NCI-H510A (cell line): ENCODE measurements around the gene NDUFB10.
"Not testable (repeated sequence)": the region's sequence is repeated elsewhere in the genome, so short reads cannot be mapped to it uniquely, and the experiment has no call there.

Experiments used
- DNase-seq: peaks from one replicate; lab custom pipeline; 2025; lab: John Stamatoyannopoulos, UW

NDUFB10 gene

DNA sequence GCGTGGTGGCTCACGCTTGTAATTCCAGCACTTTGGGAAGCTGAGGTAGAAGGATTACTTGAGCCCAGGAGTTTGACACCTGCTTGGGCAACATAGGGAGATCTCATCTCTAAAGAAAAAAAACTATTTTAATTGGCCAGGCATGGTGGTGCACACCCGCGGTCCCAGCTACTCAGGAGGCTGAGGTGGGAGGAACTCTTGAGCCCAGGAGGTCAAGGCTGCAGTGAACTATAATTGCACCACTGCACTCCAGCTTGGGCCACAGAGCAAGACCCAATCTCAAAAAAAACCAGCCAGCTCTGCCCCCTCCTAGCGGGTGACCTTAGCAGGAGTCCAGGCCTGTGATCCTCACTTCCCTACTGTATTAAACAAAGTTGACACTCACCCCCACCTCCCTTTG lies 35.2 kb upstream of the NDUFB10 start:
- DNase-seq = no peak

DNA sequence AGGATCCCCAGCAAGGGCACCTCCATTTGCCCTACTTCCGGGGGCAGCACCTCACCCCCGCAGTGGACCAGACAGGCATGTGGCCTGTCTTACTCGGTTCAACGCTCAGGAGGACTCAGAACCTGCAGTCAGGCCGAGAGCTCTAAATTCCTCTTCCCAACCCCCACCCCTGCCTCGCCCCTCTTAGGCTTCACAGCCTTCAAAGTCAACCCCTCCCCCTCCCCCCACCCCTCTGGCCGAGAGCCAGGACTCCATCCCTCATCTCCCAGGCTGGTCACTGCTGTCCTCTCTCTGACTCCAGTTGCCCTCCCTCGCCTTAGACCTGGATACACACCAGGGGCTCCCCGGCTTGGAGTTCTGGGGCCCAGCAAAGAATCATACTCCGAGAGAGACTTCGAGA lies 33.1 kb upstream of the NDUFB10 start:
- no peak for DNase-seq

DNA sequence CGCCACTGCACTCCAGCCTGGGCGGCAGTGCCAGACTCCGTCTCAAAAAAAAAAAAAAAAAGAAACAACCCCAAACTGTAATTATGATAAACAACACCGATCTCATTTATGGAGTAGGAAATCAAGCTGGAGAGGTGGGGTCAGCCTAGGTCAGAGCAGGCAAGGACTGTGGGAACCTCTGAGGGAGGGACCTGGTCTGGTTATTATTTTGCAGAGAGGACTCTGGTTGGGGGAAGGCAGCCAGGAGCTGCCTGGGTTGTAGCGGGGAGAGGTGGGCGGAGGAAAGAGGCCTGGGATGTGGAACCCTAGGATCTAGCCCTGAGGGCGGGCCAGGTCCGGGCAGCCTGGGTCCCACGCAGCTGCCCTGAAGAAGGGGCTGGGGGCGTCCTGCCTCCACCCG lies 30.2 kb upstream of the NDUFB10 start:
- no peak for DNase-seq

DNA sequence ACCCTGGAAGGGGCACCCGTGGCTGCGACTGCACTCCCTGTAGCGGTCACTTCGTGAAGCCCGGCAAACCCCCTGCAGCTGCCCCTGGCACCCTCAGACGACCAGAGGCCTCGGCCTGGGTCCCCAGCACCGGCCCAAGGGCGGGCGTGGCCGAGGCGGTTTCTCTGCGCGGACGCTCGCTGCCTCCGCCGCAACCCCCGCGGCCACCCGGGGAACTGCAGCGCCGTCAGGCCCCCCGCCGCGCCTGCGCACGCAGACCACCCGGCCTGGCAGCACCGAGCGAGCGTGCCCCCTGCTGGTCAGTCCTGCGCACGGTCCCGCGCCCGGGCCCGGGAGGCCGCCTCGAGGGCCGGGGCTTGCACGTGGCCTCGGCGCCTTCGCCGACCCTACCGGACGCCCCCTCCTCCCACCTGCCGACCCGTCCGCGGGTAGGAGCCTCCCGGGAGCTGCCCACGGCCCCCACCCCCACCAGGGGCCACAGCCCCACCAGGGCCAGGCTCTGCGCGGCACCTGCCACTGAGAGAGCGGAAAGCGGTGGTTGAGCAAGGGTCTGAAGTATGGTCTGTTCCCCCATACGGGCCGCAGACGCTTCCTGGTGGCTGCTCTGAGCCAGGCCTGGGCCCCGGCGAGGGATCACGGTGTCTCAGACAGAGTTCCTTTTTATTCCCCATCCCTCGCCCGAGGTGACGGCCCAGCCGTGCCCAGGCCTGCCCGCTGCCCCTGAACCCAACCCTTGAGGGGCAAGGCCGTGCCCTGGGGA lies 29.6 kb upstream of the NDUFB10 start:
- DNase-seq = peak; percentile 58

DNA sequence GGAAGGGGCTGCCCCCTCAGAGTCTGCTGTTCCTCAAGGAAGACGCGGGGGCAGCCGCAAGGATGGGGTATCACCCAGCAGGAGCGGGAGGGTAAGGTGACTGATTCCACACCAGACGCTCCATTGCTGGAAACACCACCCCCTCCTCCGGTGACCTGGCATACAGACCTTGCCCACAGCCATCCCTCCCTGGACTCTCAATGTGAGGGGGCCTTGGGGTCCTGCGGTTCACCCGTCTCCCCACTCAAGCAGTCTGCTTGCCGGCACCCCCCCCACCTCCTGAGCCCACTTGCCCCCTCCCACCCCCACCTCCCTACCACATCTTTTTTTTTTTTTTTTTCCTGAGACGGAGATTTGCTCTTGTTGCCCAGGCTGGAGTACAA lies 29.0 kb upstream of the NDUFB10 start:
- DNase-seq = no peak

DNA sequence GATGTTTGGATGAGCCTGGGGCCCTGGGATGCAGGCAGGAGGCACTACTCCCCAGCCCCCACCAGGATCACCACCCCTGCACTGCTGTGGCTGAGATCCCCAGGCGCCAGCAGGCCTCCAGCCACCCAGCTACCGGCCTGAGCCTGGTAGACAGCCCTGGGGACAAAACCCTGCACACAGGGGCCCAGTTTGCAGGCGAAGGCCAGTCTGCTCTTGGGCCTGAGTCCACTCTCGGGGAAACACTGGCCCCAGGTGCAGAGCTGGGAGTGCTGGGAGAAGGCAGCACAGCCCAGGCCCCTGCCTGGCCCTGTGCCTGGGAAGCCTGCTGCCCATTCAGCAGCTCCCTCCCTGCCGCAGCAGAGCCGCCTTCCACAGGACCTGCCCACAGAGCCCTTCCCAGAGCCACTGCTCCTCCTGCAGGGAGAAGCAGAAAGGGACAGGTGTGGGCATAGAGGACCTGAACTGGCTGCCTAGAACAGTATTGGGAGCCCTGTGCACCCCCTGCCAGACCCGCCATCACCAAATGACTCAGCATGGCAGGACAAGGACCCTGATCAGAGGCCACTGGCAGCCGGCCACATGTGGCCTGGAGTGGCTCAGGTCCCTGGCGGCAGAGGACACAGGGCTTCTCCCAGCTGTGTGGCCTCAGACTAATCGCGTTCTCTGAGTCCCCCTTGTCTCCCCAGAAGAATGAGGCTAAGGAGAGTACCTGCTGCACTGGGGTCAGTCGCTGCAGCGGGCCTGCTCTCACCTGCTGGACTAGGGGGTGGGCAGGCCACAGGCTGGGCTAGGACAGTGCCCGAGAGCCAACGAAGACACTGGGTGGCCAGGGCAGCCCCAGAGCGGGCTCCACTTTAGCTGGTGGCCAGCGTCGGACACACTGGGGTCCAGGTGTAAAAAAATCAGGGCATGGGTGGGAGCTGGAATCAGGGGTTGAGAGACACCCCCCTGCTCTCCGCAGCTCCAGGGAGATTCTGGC lies 27.0 kb upstream of the NDUFB10 start:
- DNase-seq = no peak

DNA sequence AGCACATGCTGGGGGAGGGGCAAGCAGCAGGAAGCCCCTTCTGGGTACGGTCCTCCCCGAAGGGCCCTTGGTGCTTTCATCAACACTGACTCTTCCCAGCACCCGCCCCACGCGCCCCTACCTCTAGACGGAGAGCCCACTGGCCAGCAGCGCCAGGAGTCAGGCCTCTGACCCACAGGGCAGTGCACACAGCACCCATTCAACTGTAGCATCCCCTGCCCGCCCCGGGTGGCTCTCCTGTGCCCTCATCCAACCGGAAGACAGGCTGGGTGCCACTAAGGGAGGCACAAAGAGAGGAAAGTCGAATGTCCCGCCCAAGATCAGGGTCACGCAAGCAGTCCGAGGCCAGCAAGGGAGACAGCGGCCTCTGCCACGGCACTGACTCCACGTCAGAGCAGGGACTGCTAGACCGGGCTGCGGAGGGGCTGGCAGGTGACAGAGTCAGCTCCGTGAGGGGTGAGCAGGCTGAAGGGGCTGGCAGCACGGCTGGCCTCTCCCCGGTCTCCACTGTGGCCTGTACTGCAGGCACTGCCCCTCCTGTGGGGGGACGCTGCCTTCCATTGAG lies 26.2 kb upstream of the NDUFB10 start:
- no peak for DNase-seq

DNA sequence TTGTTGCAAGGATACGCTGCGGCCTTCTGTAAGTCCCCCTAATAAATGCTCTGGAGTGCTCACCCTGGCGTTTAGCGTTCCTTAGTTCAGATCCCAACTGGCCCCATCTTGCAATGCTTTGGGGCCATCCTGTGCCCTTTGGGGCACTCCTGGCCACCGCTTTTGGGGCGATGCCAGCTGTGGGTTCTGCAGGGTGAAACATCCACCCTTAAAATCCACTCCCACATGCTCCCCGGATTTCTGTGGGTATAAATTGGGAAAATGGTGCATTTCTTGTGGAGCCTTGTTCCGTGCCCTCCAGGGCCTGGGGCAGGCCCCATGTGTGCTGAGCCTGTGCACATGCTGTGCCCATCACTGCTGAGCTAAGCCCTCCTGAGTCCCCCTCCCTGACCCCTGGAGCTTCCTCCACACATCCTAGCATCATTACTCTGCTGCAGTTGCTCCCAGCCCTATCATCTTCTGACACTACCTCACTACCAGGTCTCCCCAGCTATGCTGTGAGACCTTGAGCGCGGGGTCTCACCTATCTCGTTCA lies 22.3 kb upstream of the NDUFB10 start:
- no peak for DNase-seq

DNA sequence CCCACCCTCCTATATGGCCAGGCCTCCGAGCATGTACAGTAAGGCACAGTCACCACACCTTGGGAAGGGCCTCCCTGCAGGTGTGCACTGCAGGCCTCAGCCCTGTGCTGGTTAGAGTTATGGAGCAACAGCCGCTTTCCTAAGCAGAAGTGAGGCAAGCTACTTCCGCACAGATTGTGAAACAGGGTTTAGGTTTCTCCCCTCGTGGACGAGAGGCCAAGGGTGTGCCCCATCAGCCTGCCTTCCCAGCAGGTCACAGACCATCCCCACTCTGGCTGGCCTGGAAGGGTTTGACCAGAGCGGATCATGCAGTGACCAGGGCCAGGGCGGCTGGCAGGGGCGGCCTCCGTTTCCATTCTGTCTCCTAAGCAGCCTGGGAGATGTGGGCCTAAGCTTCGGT lies 21.0 kb upstream of the NDUFB10 start:
- no peak for DNase-seq

DNA sequence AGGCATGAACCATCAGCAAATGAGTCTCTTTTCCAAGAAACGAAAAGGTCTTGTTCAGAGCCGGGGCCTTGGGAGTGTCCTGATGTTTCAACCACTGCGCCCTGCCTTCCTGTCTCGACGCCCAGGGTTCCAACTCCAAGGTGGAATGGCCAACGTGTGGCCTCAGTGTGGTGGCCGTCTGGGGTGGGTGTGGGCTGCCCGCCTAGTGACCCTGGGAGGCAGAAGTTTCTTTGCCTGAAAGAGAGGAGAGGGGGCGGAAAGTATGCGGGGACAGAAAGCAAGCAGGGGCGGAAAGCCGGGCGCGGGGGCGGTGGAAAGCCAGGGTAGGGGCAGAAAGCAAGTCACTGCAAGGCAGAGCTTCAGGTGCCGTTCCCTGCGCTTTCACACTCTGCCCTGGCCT lies 20.4 kb upstream of the NDUFB10 start:
- DNase-seq = no peak

DNA sequence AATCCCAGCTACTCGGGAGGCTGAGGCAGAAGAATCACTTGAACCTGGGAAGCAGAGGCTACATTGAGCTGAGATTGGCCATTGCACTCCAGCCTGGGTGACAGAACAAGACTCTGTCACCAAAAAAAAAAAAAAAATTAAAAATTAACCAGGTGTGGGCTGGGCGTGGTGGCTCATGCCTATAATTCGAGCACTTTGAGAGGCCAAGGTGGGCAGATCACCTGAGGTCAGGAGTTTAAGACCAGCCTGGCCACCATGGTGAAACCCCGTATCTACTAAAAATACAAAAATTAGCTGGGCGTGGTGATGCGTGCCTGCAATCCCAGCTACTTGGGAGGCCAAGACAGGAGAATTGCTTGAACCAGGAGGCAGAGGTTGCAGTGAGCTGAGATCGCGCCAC lies 19.5 kb upstream of the NDUFB10 start:
- DNase-seq = not testable (repeated sequence)

DNA sequence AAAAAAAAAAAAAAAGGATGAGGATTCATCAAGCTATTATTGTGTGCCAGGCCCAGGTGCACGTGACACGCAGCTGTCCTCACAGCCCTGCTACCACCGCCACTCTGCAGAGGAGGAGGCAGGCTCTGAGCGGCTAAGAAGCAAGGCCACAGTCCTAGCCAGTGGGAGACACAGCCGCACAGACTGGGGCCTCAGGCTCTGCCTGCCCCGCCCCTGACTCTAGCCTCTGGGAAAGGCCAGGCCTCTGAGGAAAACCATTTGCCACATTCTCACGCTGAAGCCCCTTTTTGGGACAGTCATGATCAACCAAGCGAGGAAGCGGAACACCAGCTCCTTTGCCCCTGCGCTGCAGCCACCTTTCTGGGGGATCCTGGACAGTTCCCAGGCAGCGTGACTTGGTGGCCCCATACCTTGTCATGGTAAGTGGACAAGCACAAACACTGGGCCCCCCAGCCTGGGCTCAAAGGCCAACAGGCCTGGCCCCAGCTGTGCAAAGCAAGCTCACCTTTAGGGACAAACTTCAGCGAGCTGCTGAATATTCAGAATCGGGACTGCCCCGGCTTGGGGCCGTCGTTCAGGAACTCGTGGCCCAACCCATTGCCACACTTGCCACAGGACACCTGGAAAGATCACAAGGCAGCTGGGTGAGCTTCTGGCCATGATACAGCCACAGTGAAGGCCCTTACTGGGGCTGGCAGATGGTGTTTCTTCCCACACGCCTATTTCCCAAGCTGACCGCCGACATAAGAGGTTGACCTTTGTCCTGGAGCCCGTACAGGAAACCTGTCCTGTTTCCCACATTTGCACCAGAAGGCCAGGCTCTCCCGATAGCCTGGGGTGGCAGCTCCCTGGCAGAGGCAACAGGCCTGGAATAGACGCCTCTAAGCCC lies 18.8 kb upstream of the NDUFB10 start:
- DNase-seq = no peak

DNA sequence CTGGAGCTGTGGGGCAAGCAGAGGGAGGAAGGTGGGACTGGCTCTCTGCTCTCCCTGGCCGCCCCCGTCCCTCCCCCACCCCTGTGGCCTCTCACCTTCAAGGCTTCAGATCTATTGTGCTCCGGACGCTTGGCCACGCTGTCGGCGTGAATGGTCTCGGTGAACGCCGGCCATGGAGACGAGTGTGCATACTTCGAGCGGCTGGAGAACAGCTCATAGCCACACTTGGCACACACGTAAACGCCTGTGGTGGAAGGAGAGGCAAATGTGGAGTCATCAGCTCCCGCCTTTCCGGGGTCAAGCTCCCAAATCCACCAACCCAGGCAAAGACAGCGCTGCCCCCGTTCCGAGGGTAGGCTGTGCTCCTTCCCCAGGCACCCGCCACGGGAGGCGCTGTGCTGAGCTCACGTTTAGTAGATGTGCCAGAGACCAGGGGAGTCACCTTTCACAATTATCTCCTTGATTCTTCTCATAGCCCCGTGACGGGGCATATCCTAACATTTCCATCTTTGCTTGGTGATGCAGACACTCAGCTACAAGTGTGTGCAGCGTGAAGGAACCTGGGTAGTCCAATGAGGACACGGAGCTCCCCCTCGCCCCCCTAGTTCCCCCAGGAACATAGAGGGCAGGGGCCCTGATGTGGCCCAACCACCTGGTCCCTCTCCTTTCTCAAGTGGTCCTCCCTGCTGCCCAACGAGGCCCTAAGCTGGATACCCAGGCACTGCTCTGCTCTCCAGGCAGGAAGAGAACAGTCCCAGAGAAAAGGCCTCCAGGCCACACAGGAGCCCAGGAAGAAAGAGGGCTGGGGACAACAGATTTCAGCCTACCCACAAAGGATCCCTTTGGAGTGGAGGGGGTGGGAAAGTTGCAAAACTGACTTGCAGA lies 17.9 kb upstream of the NDUFB10 start:
- no peak for DNase-seq

DNA sequence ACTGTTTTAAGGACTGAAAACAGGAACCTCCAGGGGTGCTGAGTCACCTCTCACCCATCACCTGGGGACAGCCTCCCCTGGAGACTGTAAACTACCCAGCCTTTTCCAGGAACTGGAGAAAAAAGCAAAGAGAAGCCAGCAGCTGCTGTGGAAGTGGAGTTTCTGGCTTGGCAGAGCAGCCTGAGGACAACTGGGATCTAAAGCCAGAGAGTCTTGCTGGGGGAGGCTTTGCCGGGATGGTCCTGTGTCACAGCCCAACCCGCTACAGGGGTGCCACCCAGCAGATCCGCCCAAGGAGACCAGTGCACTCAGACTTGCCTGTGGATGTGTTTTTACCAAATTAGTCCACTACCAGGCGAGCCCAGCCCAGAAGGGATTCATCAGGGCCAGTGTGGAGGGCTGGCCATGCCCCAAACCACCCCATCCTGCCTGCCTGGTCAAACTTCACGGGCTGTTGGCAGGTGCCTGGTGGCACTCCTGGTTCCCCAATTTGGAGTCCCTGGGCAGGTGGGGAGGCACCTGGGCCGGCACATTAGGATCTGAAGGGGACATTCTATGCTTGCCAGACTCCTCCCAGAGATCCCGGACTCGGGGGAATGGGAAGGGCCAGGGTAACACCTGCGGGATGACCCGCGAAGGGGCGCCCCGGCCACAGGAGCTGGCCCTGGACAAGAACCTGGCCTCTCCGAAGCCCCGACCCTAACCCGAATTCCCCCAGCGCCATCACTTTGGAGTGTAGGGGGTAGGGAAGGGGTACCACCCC lies 17.1 kb upstream of the NDUFB10 start:
- DNase-seq = no peak

DNA sequence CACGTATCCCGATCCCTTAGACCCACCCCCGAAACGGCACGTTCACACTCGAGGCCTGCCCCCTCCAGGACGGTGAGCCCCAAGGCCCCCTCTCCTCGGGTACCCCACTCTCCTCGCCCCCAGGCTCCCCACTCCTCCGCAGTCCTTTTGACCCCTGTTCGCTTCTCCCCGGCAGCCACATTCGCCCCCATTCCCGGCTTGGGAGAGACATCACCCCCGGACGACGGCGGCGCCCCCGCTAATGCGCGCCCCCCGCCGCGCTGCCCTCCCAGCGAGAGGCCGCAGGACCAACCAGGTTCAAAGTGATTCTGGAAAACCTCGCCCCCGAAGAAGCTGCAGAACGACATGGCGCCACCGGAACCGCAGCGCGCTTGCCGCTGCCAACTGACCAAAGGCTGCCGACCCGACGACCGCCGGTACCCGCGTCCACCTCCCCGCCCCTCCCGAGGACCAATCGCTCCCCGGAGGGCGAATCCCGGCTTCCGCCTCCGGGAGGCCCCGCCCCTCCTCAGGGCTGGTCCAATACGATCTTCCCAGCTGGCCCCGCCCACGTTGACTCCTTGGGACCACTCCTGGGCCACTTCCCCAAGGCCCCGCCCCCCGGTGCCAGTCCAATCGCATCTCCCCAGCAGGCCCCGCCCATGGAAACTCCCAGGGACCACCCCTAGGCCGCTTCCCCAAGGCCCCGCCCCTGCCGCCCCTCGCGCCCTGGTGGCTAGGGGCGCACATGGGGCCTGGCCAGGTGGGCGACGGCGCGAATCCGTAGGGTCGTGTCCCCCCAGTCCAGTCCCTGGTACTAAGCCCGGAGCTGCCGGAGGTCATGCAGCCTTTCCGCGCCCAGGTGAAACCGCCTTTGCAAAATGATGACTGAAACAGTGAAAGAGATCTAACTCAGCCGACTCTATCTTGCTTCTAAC lies 16.3 kb upstream of the NDUFB10 start, which contains the start of gene MSRB1:
Gene MSRB1 (minus strand): TSS at position 390 of the 917 bp plus-strand sequence. CDS start 43 bp downstream, at position 347.
- DNase-seq = peak; percentile 95

DNA sequence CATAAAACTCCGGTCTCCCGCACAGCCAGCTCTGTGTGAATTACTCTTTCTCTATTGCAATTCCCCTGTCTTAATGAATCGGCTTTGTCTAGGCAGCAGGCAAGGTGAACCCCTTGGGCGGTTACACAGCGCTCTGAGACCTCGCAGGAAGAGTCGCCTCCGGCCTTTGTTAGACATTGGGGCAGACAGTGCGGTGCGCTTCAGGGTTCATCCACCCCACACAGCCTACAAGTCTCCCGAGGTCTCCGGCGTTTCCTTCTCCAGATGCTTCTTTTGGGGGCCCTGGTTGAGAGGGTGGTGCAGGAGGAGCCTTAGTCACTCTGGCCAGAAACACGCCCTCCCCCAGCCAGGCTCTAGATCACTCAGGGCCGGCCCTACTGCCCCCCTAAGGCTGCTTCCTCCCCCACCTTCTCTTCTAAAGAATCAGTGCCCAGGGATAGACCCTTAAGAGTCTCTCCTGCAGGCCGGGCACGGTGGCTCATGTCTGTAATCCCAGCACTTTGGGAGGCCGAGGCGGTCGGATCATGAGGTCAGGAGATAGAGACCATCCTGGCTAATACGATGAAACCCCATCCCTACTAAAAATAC lies 14.6 kb upstream of the NDUFB10 start:
- no peak for DNase-seq

DNA sequence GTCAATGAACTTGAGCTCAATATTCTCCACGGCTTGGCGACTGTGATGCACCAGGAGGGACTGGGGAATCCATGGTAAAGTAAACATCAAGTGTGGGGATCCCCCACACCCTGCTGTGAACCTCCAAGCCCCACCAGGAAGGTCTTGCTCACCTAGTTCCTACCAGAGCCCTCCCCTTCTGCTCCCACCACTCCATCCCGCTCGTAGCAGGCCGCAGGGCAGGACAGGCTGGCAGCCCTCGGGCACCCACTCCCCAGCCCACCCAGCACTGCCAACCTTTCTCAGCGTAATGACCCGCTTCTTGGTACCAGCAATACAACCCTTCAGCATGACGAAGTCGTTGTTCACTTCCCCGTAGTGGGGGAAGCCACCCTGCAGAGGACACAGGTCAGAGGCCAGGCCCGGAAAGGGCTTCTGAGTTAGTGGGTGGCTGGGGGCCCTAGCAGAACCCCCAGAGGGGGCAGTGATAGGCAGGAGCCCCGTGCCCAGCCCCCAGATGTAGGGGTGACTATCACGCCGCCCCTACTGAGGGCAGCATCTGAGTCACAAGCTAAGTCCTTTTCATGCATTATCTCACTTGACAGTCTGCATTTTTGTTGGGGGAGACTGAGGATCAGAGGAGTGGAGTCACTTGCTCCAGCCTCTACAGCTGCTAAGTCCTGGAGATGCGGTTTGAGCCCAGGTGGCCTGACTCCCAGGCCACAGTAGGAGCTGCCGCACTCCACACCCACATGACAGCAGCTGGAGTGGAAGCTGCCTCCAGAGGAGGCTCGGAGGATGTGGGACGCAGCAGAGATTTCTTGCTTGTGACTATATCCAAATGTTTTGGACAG lies 13.6 kb upstream of the NDUFB10 start:
- no peak for DNase-seq
